IMR-90 (cell line): Measurements from ENCODE around the gene OTOG. TPM values are rescaled to one million over a fixed set of nuclear protein-coding genes. Genes with fewer than 3 reads are reported as not detected.

Experiments used
- ATAC-seq: fragments of 200-7000 bp; cut with Tn5 transposase; 2 replicates; pipeline ENCODE4 v1.9.1; 2020; ENCODE audit warnings: low read depth, mild to moderate bottlenecking, moderate library complexity
- BruUV-seq: library from RNA; stranded (reverse); fragments of 400-500 nt; replicated peaks from 2 replicates; lab custom pipeline; 2021; lab: Mats Ljungman, UMichigan
- CTCF ChIA-PET: fragments of 300-600 bp; formaldehyde crosslinking; extraction: SDS; loops from one replicate; lab custom pipeline; 2021; ENCODE audit warnings: antibody characterized with exemption; lab: Yijun Ruan, JAX
- POLR2A ChIA-PET: fragments of 300-600 bp; sonication (Branson Sonifier 250); formaldehyde crosslinking; loops from one replicate; lab custom pipeline; 2022; ENCODE audit warnings: antibody characterized with exemption; ENCODE audit not compliant: unreplicated experiment; lab: Charles Lee
- DNase-seq: peaks from one replicate; pipeline ENCODE4 v3.0.0; 2013
- H2AFZ ChIP-seq: replicated peaks from 2 replicates; pipeline ENCODE3; 2013; ENCODE audit warnings: low read length, mild to moderate bottlenecking; ENCODE audit not compliant: poor library complexity
- H2AK5ac ChIP-seq: 2 replicates; pipeline ENCODE4 v1.6.1; 2013; ENCODE audit warnings: low read depth, low read length, inconsistent platforms
- H2AK9ac ChIP-seq: replicated peaks from 2 replicates; pipeline ENCODE3; 2013; ENCODE audit warnings: mild to moderate bottlenecking, low read depth, low read length, moderate library complexity; ENCODE audit not compliant: poor library complexity
- H2BK120ac ChIP-seq: 2 replicates; pipeline ENCODE4 v1.6.1; 2013; ENCODE audit warnings: low read depth, low read length, inconsistent platforms
- H2BK15ac ChIP-seq: 3 replicates; pipeline ENCODE4 v1.6.1; 2013; ENCODE audit warnings: low read depth, low read length, inconsistent platforms
- H2BK20ac ChIP-seq: 2 replicates; pipeline ENCODE4 v1.6.1; 2013; ENCODE audit warnings: low read depth, mild to moderate bottlenecking, inconsistent platforms, low read length, moderate library complexity
- H2BK5ac ChIP-seq: 2 replicates; pipeline ENCODE4 v1.6.1; 2013; ENCODE audit warnings: mild to moderate bottlenecking, low read depth, low read length, inconsistent platforms; ENCODE audit not compliant: poor library complexity, severe bottlenecking
- H3K14ac ChIP-seq: replicated peaks from 2 replicates; pipeline ENCODE4 v1.6.1; 2013; ENCODE audit warnings: low read depth, low read length, inconsistent platforms
- H3K18ac ChIP-seq: 2 replicates; pipeline ENCODE4 v1.6.1; 2013; ENCODE audit warnings: low read depth, low read length, control low read depth
- H3K23ac ChIP-seq: 2 replicates; pipeline ENCODE4 v1.6.1; 2013; ENCODE audit warnings: low read depth, low read length, inconsistent platforms
- H3K27ac ChIP-seq: 2 replicates; pipeline ENCODE4 v1.5.1; 2013; ENCODE audit warnings: mild to moderate bottlenecking, control low read depth, low read length; ENCODE audit not compliant: insufficient read depth
- H3K27me3 ChIP-seq: 2 replicates; pipeline ENCODE4 v1.6.1; 2013; ENCODE audit warnings: low read length; ENCODE audit not compliant: control insufficient read depth, insufficient read depth
- H3K36me3 ChIP-seq: 2 replicates; pipeline ENCODE4 v1.6.1; 2013; ENCODE audit warnings: low read length, mixed read lengths; ENCODE audit not compliant: control insufficient read depth, insufficient read depth
- H3K4ac ChIP-seq: 2 replicates; pipeline ENCODE4 v1.6.1; 2013; ENCODE audit warnings: low read depth, low read length, inconsistent platforms
- H3K4me1 ChIP-seq: 2 replicates; pipeline ENCODE4 v1.6.1; 2013; ENCODE audit warnings: low read length, mixed read lengths; ENCODE audit not compliant: control insufficient read depth, insufficient read depth
- H3K4me2 ChIP-seq: 2 replicates; pipeline ENCODE4 v1.6.1; 2013; ENCODE audit warnings: low read depth, mild to moderate bottlenecking, control low read depth, low read length, moderate library complexity
- H3K4me3 ChIP-seq: 2 replicates; pipeline ENCODE4 v1.5.1; 2013; ENCODE audit warnings: low read depth, mild to moderate bottlenecking, control low read depth, low read length, moderate library complexity; ENCODE audit not compliant: insufficient read depth
- H3K56ac ChIP-seq: 2 replicates; pipeline ENCODE4 v1.6.1; 2013; ENCODE audit warnings: low read length, inconsistent platforms; ENCODE audit not compliant: insufficient read depth; ENCODE audit errors: extremely low read depth
- H3K79me1 ChIP-seq, 2 experiments: 2 replicates each; pipeline ENCODE4 v1.6.1; 2013; ENCODE audit warnings: low read length in 2 of 2, inconsistent platforms in 1 of 2, low read depth in 1 of 2
- H3K9ac ChIP-seq: 2 replicates; pipeline ENCODE4 v1.6.1; 2013; ENCODE audit warnings: low read depth, low read length, control low read depth
- H3K9me1 ChIP-seq: 2 replicates; pipeline ENCODE4 v1.6.1; 2013; ENCODE audit warnings: low read length, inconsistent platforms; ENCODE audit not compliant: insufficient read depth
- H3K9me3 ChIP-seq: 2 replicates; pipeline ENCODE4 v1.6.1; 2013; ENCODE audit warnings: low read length; ENCODE audit not compliant: control insufficient read depth, insufficient read depth
- H4K20me1 ChIP-seq: 2 replicates; pipeline ENCODE4 v1.6.1; 2013; ENCODE audit warnings: low read length, inconsistent platforms; ENCODE audit not compliant: insufficient read depth
- H4K5ac ChIP-seq: 2 replicates; pipeline ENCODE4 v1.6.1; 2013; ENCODE audit warnings: mild to moderate bottlenecking, low read depth, low read length, control low read depth
- H4K8ac ChIP-seq, 2 experiments: 2 replicates each; pipeline ENCODE4 v1.6.1; 2013; ENCODE audit warnings: low read depth in 2 of 2, low read length in 2 of 2, control low read depth in 1 of 2, inconsistent platforms in 1 of 2
- H4K91ac ChIP-seq: 2 replicates; pipeline ENCODE4 v1.6.1; 2013; ENCODE audit warnings: low read depth, low read length, inconsistent platforms; ENCODE audit not compliant: insufficient read depth
- BHLHE40 ChIP-seq: fragments of 150-350 bp; IDR thresholded peaks from 2 replicates; pipeline ENCODE4 v1.6.1; 2016; ENCODE audit warnings: mild to moderate bottlenecking, low read depth, low read length
- CEBPB ChIP-seq: IDR thresholded peaks from 2 replicates; pipeline ENCODE4 v1.6.1; 2012; ENCODE audit warnings: low read depth, low read length, improper control_type of control experiment
- CHD1 ChIP-seq: IDR thresholded peaks from 2 replicates; pipeline ENCODE4 v1.6.1; 2012; ENCODE audit warnings: low read depth, low read length, improper control_type of control experiment
- FOS ChIP-seq: fragments of 150-350 bp; IDR thresholded peaks from 2 replicates; pipeline ENCODE4 v1.6.1; 2016; ENCODE audit warnings: low read depth, low read length
- MAFK ChIP-seq: IDR thresholded peaks from 2 replicates; pipeline ENCODE4 v1.6.1; 2012; ENCODE audit warnings: low read depth, low read length, improper control_type of control experiment
- MAZ ChIP-seq: IDR thresholded peaks from 2 replicates; pipeline ENCODE4 v1.6.1; 2012; ENCODE audit warnings: low read depth, mild to moderate bottlenecking, low read length, improper control_type of control experiment, moderate library complexity, borderline replicate concordance
- MXI1 ChIP-seq: IDR thresholded peaks from 2 replicates; pipeline ENCODE4 v1.6.1; 2012; ENCODE audit warnings: low read depth, mild to moderate bottlenecking, low read length, moderate library complexity, borderline replicate concordance
- NFE2L2 ChIP-seq: fragments of 150-350 bp; IDR thresholded peaks from 2 replicates; pipeline ENCODE4 v1.6.1; 2016; ENCODE audit warnings: low read depth, mild to moderate bottlenecking, low read length
- POLR2A ChIP-seq: IDR thresholded peaks from 2 replicates; pipeline ENCODE4 v1.6.1; 2012; ENCODE audit warnings: mild to moderate bottlenecking, low read depth, low read length
- RAD21 ChIP-seq: IDR thresholded peaks from 2 replicates; pipeline ENCODE4 v1.6.1; 2012; ENCODE audit warnings: low read length, improper control_type of control experiment
- RCOR1 ChIP-seq: IDR thresholded peaks from 2 replicates; pipeline ENCODE4 v1.6.1; 2012; ENCODE audit warnings: mild to moderate bottlenecking, low read length, improper control_type of control experiment; ENCODE audit not compliant: insufficient replicate concordance
- RFX5 ChIP-seq: IDR thresholded peaks from 2 replicates; pipeline ENCODE4 v1.8.0; 2012; ENCODE audit warnings: low read depth, mild to moderate bottlenecking, low read length, moderate library complexity
- SMC3 ChIP-seq: fragments of 150-350 bp; IDR thresholded peaks from 2 replicates; pipeline ENCODE4 v1.6.1; 2016; ENCODE audit warnings: low read depth, mild to moderate bottlenecking, antibody characterized with exemption, low read length, moderate library complexity
- dilution Hi-C: fragments of 300-500 bp; cut with HindIII; formaldehyde crosslinking; loops from one replicate; pipeline ENCODE4 v1.14.3; 2018; ENCODE audit warnings: low sequenced_read_pairs; ENCODE audit not compliant: unreplicated experiment
- in situ Hi-C: fragments of 300-500 bp; cut with MboI; formaldehyde crosslinking; loops from 3 replicates; pipeline ENCODE4 v1.14.3; 2019; ENCODE audit warnings: low sequenced_read_pairs, inconsistent platforms, mixed read lengths
- intact Hi-C: fragments of 100-400 bp; cut with micrococcal nuclease; formaldehyde crosslinking; loops from 2 replicates; pipeline ENCODE4 v1.10.0; 2022
- polyA plus RNA-seq, 3 experiments: library from polyadenylated mRNA; depleted of rRNA; stranded (reverse); fragments of >200 nt; gene quantifications; 2 replicates each; pipeline ENCODE4 v1.2.3, GENCODE V29; 2012; ENCODE audit warnings: low replicate concordance in 1 of 3
- total RNA-seq: library from RNA; depleted of rRNA; stranded (reverse); fragments of >200 nt; gene quantifications from 2 replicates; pipeline ENCODE4 v1.2.3, GENCODE V29; 2012
- TF ChIP-seq, protein P1 (sequence below): fragments of 150-350 bp; IDR thresholded peaks from 2 replicates; pipeline ENCODE4 v1.6.1; 2017; ENCODE audit warnings: mild to moderate bottlenecking, antibody characterized with exemption, low read length, low read depth
- TF ChIP-seq, protein P2 (sequence below): conservative IDR thresholded peaks from 2 replicates; pipeline ENCODE4 v1.5.1; 2012; ENCODE audit warnings: mild to moderate bottlenecking, low read depth, low read length, improper control_type of control experiment
- TF ChIP-seq, protein P3 (sequence below): fragments of 150-350 bp; IDR thresholded peaks from 2 replicates; pipeline ENCODE4 v1.6.1; 2016; ENCODE audit warnings: low read depth, mild to moderate bottlenecking, low read length, moderate library complexity, borderline replicate concordance

Gene OTOG
- total and polyA plus RNA-seq, 2 of the 4 experiments (the other 2 are of a cell fraction), result not detected

DNA sequence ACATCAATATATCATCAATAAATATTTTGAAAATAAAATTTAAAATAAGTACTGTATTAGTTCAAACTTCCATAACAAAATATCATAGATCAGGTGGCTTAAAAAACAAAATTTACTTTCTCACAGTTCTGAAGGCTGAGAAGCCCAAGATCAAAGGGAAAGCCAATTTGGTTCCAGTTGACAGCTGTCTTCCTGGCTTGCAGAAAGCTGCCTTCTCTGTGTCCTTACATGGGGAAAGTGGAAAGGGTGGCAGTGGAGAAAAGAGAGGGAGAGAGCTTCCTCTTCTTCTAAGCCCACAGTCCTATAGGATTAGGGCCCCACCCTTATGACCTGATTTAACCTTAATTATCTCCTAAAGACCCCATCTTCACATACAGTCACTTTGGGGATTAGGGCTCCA lies 121.1 kb downstream of the OTOG start:
- Histone ChIP-seq H3K56ac (no peak overlapping the region), H3K14ac (no peak overlapping the region), H3K23ac (no peak overlapping the region), H2AFZ (no peak overlapping the region), H3K27me3 (no peaks in the 10 kb centered on the region; the same call in 1 of the 2 replicates), H3K9ac (no peak overlapping the region), H3K4ac (no peak overlapping the region), H2AK9ac (no peak overlapping the region), H3K9me3 (no peaks in the 10 kb centered on the region), H3K9me1 (no peaks in the 10 kb centered on the region), H3K18ac (no peak overlapping the region), H2BK20ac (no peak overlapping the region), H4K5ac (no peak overlapping the region), H4K8ac (no peak overlapping the region), H2BK120ac (no peak overlapping the region), H3K36me3 (no peaks in the 10 kb centered on the region), H4K20me1 (no peaks in the 10 kb centered on the region), H3K4me1 (no peaks in the 10 kb centered on the region), H2AK5ac (no peak overlapping the region), H4K91ac (no peak overlapping the region), H3K4me2 (no peak overlapping the region), H3K79me1 (no peaks in the 10 kb centered on the region), H3K27ac (no peak overlapping the region), H2BK5ac (no peak overlapping the region), H2BK15ac (no peak overlapping the region), H3K4me3 (no peak overlapping the region)
- dilution Hi-C loops, result no loop called here
- no TSS peak for BruUV-seq
- intact Hi-C loops, result no loop called here
- in situ Hi-C loops, result no loop called here
- ChIA-PET POLR2A (no interaction called here), CTCF (no interaction called here)
- no peak for ATAC-seq
- TF ChIP-seq POLR2A (no peak), MAZ (no peak), CEBPB (no peak), MAFK (no peak), FOS (no peak), RFX5 (no peak), NFE2L2 (no peak), BHLHE40 (no peak), SMC3 (no peak), CHD1 (no peak), MXI1 (no peak), RCOR1 (no peak), RAD21 (no peak)
- TF ChIP-seq, protein P1, sequence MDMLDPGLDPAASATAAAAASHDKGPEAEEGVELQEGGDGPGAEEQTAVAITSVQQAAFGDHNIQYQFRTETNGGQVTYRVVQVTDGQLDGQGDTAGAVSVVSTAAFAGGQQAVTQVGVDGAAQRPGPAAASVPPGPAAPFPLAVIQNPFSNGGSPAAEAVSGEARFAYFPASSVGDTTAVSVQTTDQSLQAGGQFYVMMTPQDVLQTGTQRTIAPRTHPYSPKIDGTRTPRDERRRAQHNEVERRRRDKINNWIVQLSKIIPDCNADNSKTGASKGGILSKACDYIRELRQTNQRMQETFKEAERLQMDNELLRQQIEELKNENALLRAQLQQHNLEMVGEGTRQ, result no peak
- TF ChIP-seq, protein P2, sequence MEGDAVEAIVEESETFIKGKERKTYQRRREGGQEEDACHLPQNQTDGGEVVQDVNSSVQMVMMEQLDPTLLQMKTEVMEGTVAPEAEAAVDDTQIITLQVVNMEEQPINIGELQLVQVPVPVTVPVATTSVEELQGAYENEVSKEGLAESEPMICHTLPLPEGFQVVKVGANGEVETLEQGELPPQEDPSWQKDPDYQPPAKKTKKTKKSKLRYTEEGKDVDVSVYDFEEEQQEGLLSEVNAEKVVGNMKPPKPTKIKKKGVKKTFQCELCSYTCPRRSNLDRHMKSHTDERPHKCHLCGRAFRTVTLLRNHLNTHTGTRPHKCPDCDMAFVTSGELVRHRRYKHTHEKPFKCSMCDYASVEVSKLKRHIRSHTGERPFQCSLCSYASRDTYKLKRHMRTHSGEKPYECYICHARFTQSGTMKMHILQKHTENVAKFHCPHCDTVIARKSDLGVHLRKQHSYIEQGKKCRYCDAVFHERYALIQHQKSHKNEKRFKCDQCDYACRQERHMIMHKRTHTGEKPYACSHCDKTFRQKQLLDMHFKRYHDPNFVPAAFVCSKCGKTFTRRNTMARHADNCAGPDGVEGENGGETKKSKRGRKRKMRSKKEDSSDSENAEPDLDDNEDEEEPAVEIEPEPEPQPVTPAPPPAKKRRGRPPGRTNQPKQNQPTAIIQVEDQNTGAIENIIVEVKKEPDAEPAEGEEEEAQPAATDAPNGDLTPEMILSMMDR, result no peak
- TF ChIP-seq, protein P3, sequence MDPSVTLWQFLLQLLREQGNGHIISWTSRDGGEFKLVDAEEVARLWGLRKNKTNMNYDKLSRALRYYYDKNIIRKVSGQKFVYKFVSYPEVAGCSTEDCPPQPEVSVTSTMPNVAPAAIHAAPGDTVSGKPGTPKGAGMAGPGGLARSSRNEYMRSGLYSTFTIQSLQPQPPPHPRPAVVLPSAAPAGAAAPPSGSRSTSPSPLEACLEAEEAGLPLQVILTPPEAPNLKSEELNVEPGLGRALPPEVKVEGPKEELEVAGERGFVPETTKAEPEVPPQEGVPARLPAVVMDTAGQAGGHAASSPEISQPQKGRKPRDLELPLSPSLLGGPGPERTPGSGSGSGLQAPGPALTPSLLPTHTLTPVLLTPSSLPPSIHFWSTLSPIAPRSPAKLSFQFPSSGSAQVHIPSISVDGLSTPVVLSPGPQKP, result no peak
- DNase-seq, result no peak
